Esophagus (tissue), 2 donors: Measurements from ENCODE around the gene NDOR1. TPM values are rescaled to one million over a fixed set of nuclear protein-coding genes. Genes with fewer than 3 reads are reported as not detected.

Source experiments
- H3K27ac ChIP-seq, 2 donors: one replicate each; pipeline ENCODE4 v1.5.1; 2013; ENCODE audit warnings: low read depth in 2 of 2, mild to moderate bottlenecking in 2 of 2, inconsistent platforms in 1 of 2, low read length in 1 of 2, moderate library complexity in 1 of 2
- H3K27me3 ChIP-seq, 2 donors: one replicate each; pipeline ENCODE4 v1.6.1; 2013; ENCODE audit warnings: low read length in 2 of 2, control low read depth in 1 of 2, mild to moderate bottlenecking in 1 of 2; ENCODE audit not compliant: insufficient read depth in 2 of 2, control insufficient read depth in 1 of 2
- H3K36me3 ChIP-seq, 2 donors: one replicate each; pipeline ENCODE4 v1.6.1; 2013; ENCODE audit warnings: low read length in 1 of 2; ENCODE audit not compliant: control insufficient read depth in 2 of 2, insufficient read depth in 2 of 2
- H3K4me1 ChIP-seq, 2 donors: one replicate each; pipeline ENCODE4 v1.6.1; 2013; ENCODE audit warnings: low read length in 1 of 2; ENCODE audit not compliant: control insufficient read depth in 2 of 2, insufficient read depth in 2 of 2
- H3K4me3 ChIP-seq, 2 donors: one replicate each; pipeline ENCODE4 v1.5.1; 2013; ENCODE audit warnings: low read length in 2 of 2, mild to moderate bottlenecking in 2 of 2, low read depth in 1 of 2, moderate library complexity in 1 of 2
- H3K9me3 ChIP-seq, 2 donors: one replicate each; pipeline ENCODE4 v1.6.1; 2013; ENCODE audit warnings: mild to moderate bottlenecking in 2 of 2, low read depth in 1 of 2, low read length in 1 of 2, moderate library complexity in 1 of 2; ENCODE audit not compliant: control insufficient read depth in 2 of 2, insufficient read depth in 1 of 2
- WGBS, 2 donors: extraction: QIAGEN DNeasy Blood & Tissue Kit; methylation state at CpG; one replicate each; pipeline ENCODE4 v1.1.7; 2013; 5-methylcytosine and 5-hydroxymethylcytosine counted together
- polyA plus RNA-seq, 2 donors: library from polyadenylated mRNA; stranded (reverse); fragments of 200-250 nt; gene quantifications; one replicate each; pipeline ENCODE4 v1.2.3, GENCODE V29; 2013
- donor health status: healthy with polysubstance abuse.
- donor health status: Bipolar disorder and iron deficiency.

The NDOR1 gene
- polyA plus RNA-seq, 2 donors = 5.7 to 12.2 TPM

GRCh38 chr9:137218212-137218753 is 12.8 kb downstream of the NDOR1 start:
- Histone ChIP-seq H3K27me3 (no peaks in the 10 kb centered on the region), H3K9me3 (no peaks in the 10 kb centered on the region), H3K4me1 (peaks cover 0 to 26% of the 10 kb centered on the region in 2 donors), H3K36me3 (peaks cover 0 to 25% of the 10 kb centered on the region in 2 donors), H3K4me3 (peak overlapping the region; percentile 61 to 63), H3K27ac (peak overlapping the region; percentile 86 to 91)
- WGBS, 2 donors = 68 to 75% methylated on average over 28 to 30 of the region's 30 CpGs

GRCh38 chr9:137218754-137219271 is 13.3 kb downstream of the NDOR1 start:
- Histone ChIP-seq H3K27me3 (no peaks in the 10 kb centered on the region), H3K9me3 (no peaks in the 10 kb centered on the region), H3K4me3 (peak overlapping the region; percentile 61 to 63), H3K4me1 (peaks cover 0 to 26% of the 10 kb centered on the region in 2 donors), H3K27ac (peak overlapping the region; percentile 1 to 91), H3K36me3 (peaks cover 0 to 25% of the 10 kb centered on the region in 2 donors)
- WGBS, 2 donors = 53 to 66% methylated on average over 12 of the region's 12 CpGs

- no peak overlapping the region for H3K27ac ChIP-seq
- H3K4me1 ChIP-seq = peaks cover 0 to 29% of the 10 kb centered on the region in 2 donors
- no peaks in the 10 kb centered on the region for H3K9me3 ChIP-seq
- H3K4me3 ChIP-seq = no peak overlapping the region
- no peaks in the 10 kb centered on the region for H3K27me3 ChIP-seq
- peaks cover 0 to 21% of the 10 kb centered on the region in 2 donors for H3K36me3 ChIP-seq
- WGBS, 2 donors = 89 to 91% methylated on average over 10 of the region's 10 CpGs
Observed at GRCh38 chr9:137219757-137220316, 14.3 kb downstream of the NDOR1 start.

GRCh38 chr9:137220317-137221094 is 15.0 kb downstream of the NDOR1 start:
- Histone ChIP-seq H3K9me3 (no peaks in the 10 kb centered on the region), H3K27me3 (no peaks in the 10 kb centered on the region), H3K4me1 (peaks cover 0 to 32% of the 10 kb centered on the region in 2 donors), H3K4me3 (no peak overlapping the region), H3K27ac (no peak overlapping the region), H3K36me3 (peaks cover 0 to 17% of the 10 kb centered on the region in 2 donors)
- WGBS, 2 donors = 89 to 91% methylated on average over 41 to 52 of the region's 52 CpGs

- Histone ChIP-seq H3K4me1 (peaks cover 0 to 35% of the 10 kb centered on the region in 2 donors), H3K27me3 (no peaks in the 10 kb centered on the region), H3K9me3 (no peaks in the 10 kb centered on the region), H3K36me3 (peaks cover 0 to 21% of the 10 kb centered on the region in 2 donors), H3K4me3 (peak overlapping the region in 1 of 2 donors; percentile 66), H3K27ac (no peak overlapping the region)
- 79 to 82% methylated on average over 13 to 14 of the region's 14 CpGs for WGBS, 2 donors
Observed at GRCh38 chr9:137221095-137221505, 15.6 kb downstream of the NDOR1 start.

- Histone ChIP-seq H3K27ac (peak overlapping the region; percentile 96), H3K4me1 (peaks cover 0 to 37% of the 10 kb centered on the region in 2 donors), H3K4me3 (peak overlapping the region; percentile 36 to 66), H3K36me3 (peaks cover 0 to 19% of the 10 kb centered on the region in 2 donors), H3K27me3 (no peaks in the 10 kb centered on the region), H3K9me3 (no peaks in the 10 kb centered on the region)
- WGBS, 2 donors = 6 to 7% methylated on average over 31 to 61 of the region's 61 CpGs
Observed at GRCh38 chr9:137221506-137222111, 16.1 kb downstream of the NDOR1 start.

- H3K27me3 ChIP-seq = no peaks in the 10 kb centered on the region
- peaks cover 0 to 39% of the 10 kb centered on the region in 2 donors for H3K4me1 ChIP-seq
- WGBS, 2 donors = 4 to 6% methylated on average over 40 to 88 of the region's 88 CpGs
- H3K27ac ChIP-seq = peak within 1 kb of the TSS; percentile 96
- no peaks in the 10 kb centered on the region for H3K9me3 ChIP-seq
- peak within 1 kb of the TSS; percentile 52 to 66 for H3K4me3 ChIP-seq
- H3K36me3 ChIP-seq = peaks cover 0 to 18% of the 10 kb centered on the region in 2 donors
Observed at GRCh38 chr9:137222190-137223077, 16.9 kb downstream of the NDOR1 start, which contains the start of gene RNF208. RNF208 (minus strand) TSS chr9:137222240; CDS start chr9:137221212, 1,028 bp downstream.

GRCh38 chr9:137223078-137223970 is 17.8 kb downstream of the NDOR1 start:
- H3K27me3 ChIP-seq = no peaks in the 10 kb centered on the region
- WGBS, 2 donors = 1% methylated on average over 62 to 63 of the region's 63 CpGs
- peaks cover 0 to 18% of the 10 kb centered on the region in 2 donors for H3K36me3 ChIP-seq
- peak overlapping the region; percentile 96 for H3K27ac ChIP-seq
- peaks cover 3 to 33% of the 10 kb centered on the region in 2 donors for H3K4me1 ChIP-seq
- no peaks in the 10 kb centered on the region for H3K9me3 ChIP-seq
- peak overlapping the region; percentile 66 to 67 for H3K4me3 ChIP-seq
